Upper lobe of right lung (tissue), 1 donor: ENCODE measurements around the gene WNT1. TPM values are rescaled to one million over a fixed set of nuclear protein-coding genes. Genes with fewer than 3 reads are reported as not detected.

ENCODE experiments used
- ATAC-seq: fragments of 200-7000 bp; cut with Tn5 transposase; one replicate; pipeline ENCODE4 v1.9.1; 2020; ENCODE audit warnings: mild to moderate bottlenecking, moderate library complexity
- DNase-seq: peaks from one replicate; pipeline ENCODE4 v3.0.0-alpha.2; 2020
- H3K27ac ChIP-seq: fragments of 200-600 bp; one replicate; pipeline ENCODE4 v1.8.0; 2022
- H3K27me3 ChIP-seq: fragments of 200-600 bp; one replicate; pipeline ENCODE4 v1.8.0; 2022; ENCODE audit warnings: mild to moderate bottlenecking
- H3K36me3 ChIP-seq: fragments of 200-600 bp; one replicate; pipeline ENCODE4 v1.8.0; 2022
- H3K4me1 ChIP-seq: fragments of 200-600 bp; one replicate; pipeline ENCODE4 v1.8.0; 2022
- H3K4me3 ChIP-seq: fragments of 200-600 bp; one replicate; pipeline ENCODE4 v1.8.0; 2022; ENCODE audit warnings: mild to moderate bottlenecking
- H3K9me3 ChIP-seq: fragments of 200-600 bp; one replicate; pipeline ENCODE4 v1.8.0; 2022
- CTCF ChIP-seq: fragments of 200-600 bp; IDR thresholded peaks from one replicate; pipeline ENCODE4 v1.8.0; 2022; ENCODE audit warnings: antibody characterized with exemption
- intact Hi-C: fragments of 100-400 bp; cut with DNase I; formaldehyde crosslinking; loops from one replicate; pipeline ENCODE4 v1.11.0; 2022
- total RNA-seq: library from RNA; stranded (reverse); fragmentation: NEBNext Ultra II Directional; extraction: Animal tissue kit (Norgen Biotek cat#: 25700); gene quantifications from one replicate; pipeline ENCODE4 v1.2.1, GENCODE V29; 2021
- donor health status: DM: no; HTN: yes; CAD: no; lungs with severe emphysema.

WNT1 gene
- total RNA-seq, 1 donor from 2014 or later, result not detected

- no peak for TF ChIP-seq CTCF
- H3K27me3 ChIP-seq, result peaks cover 54% of the 10 kb centered on the region
- intact Hi-C loops, result no loop called here
Measured at GRCh38 chr12:48991247-48992050, 13.3 kb downstream of the WNT1 start.

GRCh38 chr12:48993787-48994186 lies 15.7 kb downstream of the WNT1 start:
- no peaks in the 10 kb centered on the region for H3K9me3 ChIP-seq
- intact Hi-C loops, result no loop called here
- no peaks in the 10 kb centered on the region for H3K36me3 ChIP-seq
- no peak overlapping the region for H3K4me3 ChIP-seq
- ATAC-seq (no peak), DNase-seq (no peak)
- TF ChIP-seq CTCF, result no peak
- H3K4me1 ChIP-seq, result peaks cover 22% of the 10 kb centered on the region
- H3K27ac ChIP-seq, result no peak overlapping the region
- H3K27me3 ChIP-seq, result peaks cover 57% of the 10 kb centered on the region

More at GRCh38 chr12:48991247-48992050, 13.3 kb downstream of the WNT1 start:
- Histone ChIP-seq H3K4me3 (no peak overlapping the region), H3K4me1 (peaks cover 3% of the 10 kb centered on the region), H3K9me3 (no peaks in the 10 kb centered on the region), H3K36me3 (no peaks in the 10 kb centered on the region), H3K27ac (no peak overlapping the region)
- ATAC-seq (no peak), DNase-seq (no peak)

- intact Hi-C loops, result no loop called here
- Histone ChIP-seq H3K27me3 (peaks cover 53% of the 10 kb centered on the region), H3K9me3 (no peaks in the 10 kb centered on the region), H3K4me1 (peaks cover 29% of the 10 kb centered on the region), H3K36me3 (no peaks in the 10 kb centered on the region), H3K4me3 (no peak overlapping the region), H3K27ac (no peak overlapping the region)
- DNase-seq (no peak), ATAC-seq (no peak)
- no peak for TF ChIP-seq CTCF
Measured at GRCh38 chr12:48994224-48995085, 16.3 kb downstream of the WNT1 start.

- H3K4me3 ChIP-seq, result peak overlapping the region; percentile 18
- peaks cover 53% of the 10 kb centered on the region for H3K27me3 ChIP-seq
- H3K9me3 ChIP-seq, result no peaks in the 10 kb centered on the region
- no peak overlapping the region for H3K27ac ChIP-seq
- H3K36me3 ChIP-seq, result no peaks in the 10 kb centered on the region
- peaks cover 36% of the 10 kb centered on the region for H3K4me1 ChIP-seq
- ATAC-seq (peak; percentile 87), DNase-seq (peak; percentile 90)
- intact Hi-C loops, result no loop called here
- peak; percentile 90 for TF ChIP-seq CTCF
Measured at GRCh38 chr12:48995086-48995879, 17.2 kb downstream of the WNT1 start.
